ENCODE results near the gene PRLR. TPM values are rescaled to one million over a fixed set of nuclear protein-coding genes. Genes with fewer than 3 reads are reported as not detected.

Gene PRLR
- total and polyA plus RNA-seq, 2 of the 8 experiments (the other 6 are each of a cell fraction or from before 2014, with no cell fraction given): 0.53 to 2.5 TPM

DNA sequence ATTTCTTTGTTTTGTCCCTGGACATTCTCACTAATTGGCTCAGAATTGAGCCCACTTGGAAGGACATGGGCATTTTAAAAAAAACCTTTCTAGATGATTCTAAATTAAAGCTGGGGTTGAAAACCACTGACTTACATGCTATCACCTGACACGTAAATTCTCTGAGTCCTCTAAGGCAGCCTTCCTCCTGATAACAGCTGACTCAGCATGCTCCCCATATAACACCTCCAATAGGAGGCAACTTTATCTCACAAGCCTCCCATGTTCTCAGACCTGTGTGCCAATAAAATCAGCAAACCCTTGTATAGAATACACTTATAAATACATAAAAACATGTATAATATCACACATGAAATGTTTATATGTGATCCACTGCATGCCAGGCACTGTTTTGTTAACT lies 133.4 kb downstream of the PRLR start:
- Histone ChIP-seq H3K4me1 (replicated peaks in 1 of 4; ENCODE audit: control insufficient read depth in 3 of 4, insufficient read depth in 4 of 4, low read length in 3 of 4) (no peaks in the 10 kb centered on the region), H3K14ac (ENCODE audit: insufficient read length) (no peak overlapping the region), H3K27me3 (replicated peaks in 1 of 4; ENCODE audit: control insufficient read depth in 3 of 4, extremely low read depth in 1 of 4, insufficient read depth in 3 of 4, low read length in 3 of 4) (no peaks in the 10 kb centered on the region), H4K20me1 (replicated peaks in 1 of 2; ENCODE audit: control insufficient read depth in 1 of 2, insufficient read depth in 2 of 2, low read length in 2 of 2) (no peaks in the 10 kb centered on the region), H4K5ac (ENCODE audit: insufficient read length, low read depth, low read length) (no peak overlapping the region), H3K4me2 (ENCODE audit: insufficient read depth in 1 of 2, low read depth in 2 of 2, low read length in 2 of 2) (no peak overlapping the region), H4K91ac (replicated peaks; ENCODE audit: insufficient read length, low read length) (no peak overlapping the region), H4K8ac (ENCODE audit: extremely low read depth, insufficient read depth, low read length) (no peak overlapping the region), H3K4ac (replicated peaks; ENCODE audit: insufficient read length, low read depth, low read length) (no peak overlapping the region), H3K18ac (ENCODE audit: extremely low read depth, low read length) (no peak overlapping the region), H2BK12ac (ENCODE audit: low read depth, low read length) (no peak overlapping the region), H2BK20ac (ENCODE audit: low read length) (no peak overlapping the region), H2BK15ac (ENCODE audit: low read length) (no peak overlapping the region), H3K23me2 (ENCODE audit: low read depth, low read length) (no peaks in the 10 kb centered on the region), H2AFZ (ENCODE audit: low read length) (no peak overlapping the region), H3K9me3 (ENCODE audit: insufficient read depth in 2 of 2, low read depth in 1 of 2, low read length in 1 of 2) (no peaks in the 10 kb centered on the region), H3K4me3 (ENCODE audit: extremely low read depth in 1 of 4, insufficient read depth in 2 of 4, low read depth in 3 of 4, low read length in 4 of 4) (no peak overlapping the region), H2AK5ac (ENCODE audit: low read depth, low read length) (no peak overlapping the region), H3K27ac (ENCODE audit: low read depth, low read length) (no peak overlapping the region), H3K36me3 (ENCODE audit: control insufficient read depth in 2 of 4, insufficient read depth in 4 of 4, low read length in 3 of 4) (no peaks in the 10 kb centered on the region), H3K79me2 (ENCODE audit: control insufficient read depth in 1 of 2, insufficient read depth in 2 of 2, low read length in 2 of 2) (no peaks in the 10 kb centered on the region), H2BK5ac (ENCODE audit: low read depth, low read length) (no peak overlapping the region), H3K56ac (replicated peaks; ENCODE audit: insufficient read length, low read depth, low read length) (no peak overlapping the region), H3K9ac (replicated peaks in 1 of 4; ENCODE audit: extremely low read depth in 1 of 4, low read depth in 3 of 4, low read length in 3 of 4) (no peak overlapping the region), H2BK120ac (replicated peaks; ENCODE audit: low read depth, low read length) (no peak overlapping the region), H3K23ac (ENCODE audit: insufficient read length) (no peak overlapping the region), H3K79me1 (ENCODE audit: low read depth, low read length) (no peaks in the 10 kb centered on the region)
- no peak for DNase-seq (ENCODE audit: low read depth in 1 of 2, low spot score in 2 of 2)
- no peak for FAIRE-seq
- 92% methylated on average over 1 of the region's 1 CpG; no CpG with 5 or more reads in 1 of the 2 experiments for WGBS, 2 experiments (ENCODE audit: extremely low coverage in 1 of 2, insufficient coverage in 1 of 2, insufficient read length in 1 of 2, insufficient replicate concordance in 2 of 2, low coverage in 1 of 2, low lambda C conversion rate in 2 of 2, missing lambda C conversion rate in 1 of 2)
- TF ChIP-seq PHF8 (conservative IDR thresholded peaks at IDR 0.05; ENCODE audit: low read depth, low read length) (no peak), POLR2A (IDR thresholded peaks at IDR 0.05; ENCODE audit: control extremely low read depth in 1 of 2, low read depth in 2 of 2, low read length in 2 of 2) (no peak), MAFK (IDR thresholded peaks at IDR 0.05; ENCODE audit: low read depth, low read length) (peak; percentile 82), EGR1 (IDR thresholded peaks at IDR 0.05; ENCODE audit: borderline replicate concordance, low read depth, low read length) (no peak)
- ChIA-PET CTCF (ENCODE audit: partially characterized antibody) (interaction anchor here (1.1 to 2.2 kb wide), 4 partner anchors 22 to 528 kb away, joined by 3 to 8 read pairs (median 4); no protein-coding TSS in a partner anchor), POLR2A (ENCODE audit: partially characterized antibody) (no interaction called here)
